Panc1 (cell line): ENCODE results near the gene PISD. TPM values are rescaled to one million over a fixed set of nuclear protein-coding genes. Genes with fewer than 3 reads are reported as not detected.
"Not testable (repeated sequence)": the region's sequence is repeated elsewhere in the genome, so short reads cannot be mapped to it uniquely, and the experiment has no call there.

ENCODE experiments used
- ATAC-seq: fragments of 200-7000 bp; cut with Tn5 transposase; 2 replicates; pipeline ENCODE4 v1.9.1; 2020; ENCODE audit warnings: mild to moderate bottlenecking, moderate library complexity
- BruUV-seq: library from RNA; stranded (reverse); fragments of 400-500 nt; replicated peaks from 2 replicates; lab custom pipeline; 2021; lab: Mats Ljungman, UMichigan
- CTCF ChIA-PET: fragments of 300-600 bp; sonication (Branson Sonifier 250); formaldehyde crosslinking; loops from one replicate; lab custom pipeline; 2022; ENCODE audit warnings: antibody characterized with exemption; lab: Charles Lee
- POLR2A ChIA-PET: fragments of 300-600 bp; sonication (Branson Sonifier 250); formaldehyde crosslinking; loops from one replicate; lab custom pipeline; 2022; ENCODE audit warnings: antibody characterized with exemption; lab: Charles Lee
- DNase-seq: peaks from one replicate; pipeline ENCODE4 v3.0.0-alpha.2; 2010; ENCODE audit warnings: low read depth, low spot score
- H3K27ac ChIP-seq: 2 replicates; pipeline ENCODE4 v1.5.1; 2011; ENCODE audit warnings: mild to moderate bottlenecking, low read length, inconsistent platforms
- H3K27me3 ChIP-seq: fragments of 200-500 bp; sonication (Bioruptor generic); 2 replicates; pipeline ENCODE4 v1.6.0; 2014; ENCODE audit warnings: low read length, inconsistent platforms; ENCODE audit not compliant: control insufficient read depth, insufficient read depth
- H3K36me3 ChIP-seq: fragments of 200-500 bp; sonication (Bioruptor generic); 2 replicates; pipeline ENCODE4 v1.5.1; 2014; ENCODE audit warnings: inconsistent platforms, mild to moderate bottlenecking, low read length, moderate library complexity; ENCODE audit not compliant: control insufficient read depth, insufficient read depth
- H3K4me1 ChIP-seq: 2 replicates; pipeline ENCODE4 v1.5.1; 2011; ENCODE audit warnings: inconsistent platforms, mild to moderate bottlenecking, low read length, moderate library complexity; ENCODE audit not compliant: control insufficient read depth, insufficient read depth
- H3K4me3 ChIP-seq, 2 experiments: 2 replicates each; pipeline ENCODE4 v1.5.1; 2011 to 2012; ENCODE audit warnings: low read depth in 2 of 2, low read length in 2 of 2, mild to moderate bottlenecking in 2 of 2, inconsistent platforms in 1 of 2, moderate library complexity in 1 of 2
- H3K9me3 ChIP-seq: fragments of 200-500 bp; sonication (Bioruptor generic); 2 replicates; pipeline ENCODE4 v1.5.1; 2014; ENCODE audit warnings: low read depth, mild to moderate bottlenecking, inconsistent platforms, low read length, moderate library complexity; ENCODE audit not compliant: control insufficient read depth, insufficient read depth
- POLR2AphosphoS5 ChIP-seq: IDR thresholded peaks from 2 replicates; pipeline ENCODE4 v1.6.1; 2012; ENCODE audit warnings: mild to moderate bottlenecking, low read depth, low read length, moderate library complexity
- SIN3A ChIP-seq: IDR thresholded peaks from 2 replicates; pipeline ENCODE4 v1.6.1; 2012; ENCODE audit warnings: low read depth, mild to moderate bottlenecking, low read length, moderate library complexity, borderline replicate concordance; ENCODE audit not compliant: insufficient read depth
- in situ Hi-C: cut with HindIII; loops from 2 replicates; pipeline ENCODE4 v1.10.0; 2016; ENCODE audit warnings: low sequenced_read_pairs, low pct_unique_long_range_greater_than_20kb
- intact Hi-C: fragments of 100-400 bp; cut with micrococcal nuclease; formaldehyde crosslinking; loops from one replicate; pipeline ENCODE4 v1.10.0; 2022; ENCODE audit not compliant: unreplicated experiment
- total RNA-seq: library from RNA; stranded (reverse); gene quantifications from one replicate; pipeline ENCODE4 v1.2.1, GENCODE V29; 2021; ENCODE audit not compliant: unreplicated experiment
- TF ChIP-seq, protein P1 (sequence below), 2 experiments: IDR thresholded peaks; 2 replicates each; pipeline ENCODE4 v1.6.1; 2011 to 2012; ENCODE audit warnings: low read depth in 2 of 2, control low read depth in 1 of 2, low read length in 1 of 2, mild to moderate bottlenecking in 1 of 2, moderate library complexity in 1 of 2; ENCODE audit not compliant: insufficient read depth in 1 of 2
- TF ChIP-seq, protein P2 (sequence below): fragments of 450-650 bp; IDR thresholded peaks from 2 replicates; pipeline ENCODE4 v1.5.1; 2017; ENCODE audit warnings: mild to moderate bottlenecking

PISD gene
- total RNA-seq, 1 experiment from 2014 or later: 33.8 TPM

DNA sequence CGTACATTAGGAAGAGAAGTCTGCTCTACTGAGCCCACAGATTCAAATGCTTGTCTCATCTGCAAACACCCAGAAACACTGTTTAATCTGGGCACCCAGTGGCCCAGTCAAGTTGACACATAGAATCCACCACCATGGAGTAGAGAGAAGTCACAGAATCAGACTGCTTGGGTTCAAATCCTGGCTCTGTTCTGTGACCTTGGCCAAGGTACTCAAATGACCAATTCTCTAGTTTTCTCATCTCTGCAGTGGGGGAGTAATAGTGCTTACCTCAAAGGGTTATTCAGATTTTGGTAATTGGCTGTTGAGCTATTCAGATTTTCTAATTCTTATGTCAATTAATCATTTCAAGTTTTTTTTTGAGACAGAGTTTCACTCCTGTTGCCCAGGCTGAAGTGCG is 71.9 kb downstream of the PISD start:
- H3K9me3 ChIP-seq, BruUV-seq, H3K27me3 ChIP-seq, H3K36me3 ChIP-seq, H3K27ac ChIP-seq, in situ Hi-C loops, CTCF ChIA-PET, ATAC-seq, DNase-seq, POLR2A ChIA-PET, intact Hi-C loops, H3K4me3 ChIP-seq, H3K4me1 ChIP-seq: not testable (repeated sequence)

DNA sequence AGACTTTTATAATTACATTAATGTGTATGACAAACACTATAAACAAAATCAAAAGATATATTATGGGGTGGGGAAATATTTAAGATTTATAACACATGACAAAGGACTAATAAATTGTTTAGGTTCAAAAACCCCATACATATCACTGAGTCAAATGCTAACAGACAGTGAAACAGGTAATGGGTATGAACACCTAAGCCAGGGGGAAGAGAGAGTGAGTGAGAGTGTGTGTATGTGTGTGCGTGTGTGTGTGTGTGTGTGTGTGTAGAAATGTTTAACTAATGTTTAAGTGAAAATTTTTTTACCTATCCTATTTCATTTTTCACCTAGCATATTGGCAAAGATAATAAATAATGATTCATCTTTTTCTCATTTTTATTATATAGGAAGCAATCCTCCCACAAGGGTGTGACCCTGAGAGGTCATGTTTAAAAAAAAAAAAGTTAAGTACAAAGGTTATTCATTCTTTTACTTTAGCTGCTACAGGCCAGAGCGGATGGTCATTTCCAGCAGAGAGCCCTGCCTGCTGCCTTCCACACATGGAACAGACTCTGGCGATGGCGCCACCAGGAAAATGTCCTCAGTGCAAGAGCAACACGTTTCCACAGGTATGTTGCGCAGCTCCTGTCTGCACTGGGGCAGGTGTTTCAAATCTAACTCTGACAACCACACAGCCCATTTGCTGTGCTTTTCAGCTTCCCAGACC is 72.9 kb downstream of the PISD start:
- POLR2A ChIA-PET: no interaction called here
- no peak for DNase-seq
- no TSS peak for BruUV-seq

More for the DNA sequence above, 72.9 kb downstream of the PISD start:
- Histone ChIP-seq H3K4me3 (no peak overlapping the region), H3K27ac (no peak overlapping the region), H3K27me3 (no peaks in the 10 kb centered on the region), H3K36me3 (no peaks in the 10 kb centered on the region; the same call in 1 of the 2 replicates), H3K9me3 (no peaks in the 10 kb centered on the region), H3K4me1 (no peaks in the 10 kb centered on the region)
- in situ Hi-C loops: no loop called here
- TF ChIP-seq SIN3A: no peak
- TF ChIP-seq, protein P1, sequence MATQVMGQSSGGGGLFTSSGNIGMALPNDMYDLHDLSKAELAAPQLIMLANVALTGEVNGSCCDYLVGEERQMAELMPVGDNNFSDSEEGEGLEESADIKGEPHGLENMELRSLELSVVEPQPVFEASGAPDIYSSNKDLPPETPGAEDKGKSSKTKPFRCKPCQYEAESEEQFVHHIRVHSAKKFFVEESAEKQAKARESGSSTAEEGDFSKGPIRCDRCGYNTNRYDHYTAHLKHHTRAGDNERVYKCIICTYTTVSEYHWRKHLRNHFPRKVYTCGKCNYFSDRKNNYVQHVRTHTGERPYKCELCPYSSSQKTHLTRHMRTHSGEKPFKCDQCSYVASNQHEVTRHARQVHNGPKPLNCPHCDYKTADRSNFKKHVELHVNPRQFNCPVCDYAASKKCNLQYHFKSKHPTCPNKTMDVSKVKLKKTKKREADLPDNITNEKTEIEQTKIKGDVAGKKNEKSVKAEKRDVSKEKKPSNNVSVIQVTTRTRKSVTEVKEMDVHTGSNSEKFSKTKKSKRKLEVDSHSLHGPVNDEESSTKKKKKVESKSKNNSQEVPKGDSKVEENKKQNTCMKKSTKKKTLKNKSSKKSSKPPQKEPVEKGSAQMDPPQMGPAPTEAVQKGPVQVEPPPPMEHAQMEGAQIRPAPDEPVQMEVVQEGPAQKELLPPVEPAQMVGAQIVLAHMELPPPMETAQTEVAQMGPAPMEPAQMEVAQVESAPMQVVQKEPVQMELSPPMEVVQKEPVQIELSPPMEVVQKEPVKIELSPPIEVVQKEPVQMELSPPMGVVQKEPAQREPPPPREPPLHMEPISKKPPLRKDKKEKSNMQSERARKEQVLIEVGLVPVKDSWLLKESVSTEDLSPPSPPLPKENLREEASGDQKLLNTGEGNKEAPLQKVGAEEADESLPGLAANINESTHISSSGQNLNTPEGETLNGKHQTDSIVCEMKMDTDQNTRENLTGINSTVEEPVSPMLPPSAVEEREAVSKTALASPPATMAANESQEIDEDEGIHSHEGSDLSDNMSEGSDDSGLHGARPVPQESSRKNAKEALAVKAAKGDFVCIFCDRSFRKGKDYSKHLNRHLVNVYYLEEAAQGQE (IDR thresholded peaks at IDR 0.05; ENCODE audit: insufficient read depth in 1 of 2, low read depth in 2 of 2, low read length in 1 of 2): no peak
- TF ChIP-seq, protein P2, sequence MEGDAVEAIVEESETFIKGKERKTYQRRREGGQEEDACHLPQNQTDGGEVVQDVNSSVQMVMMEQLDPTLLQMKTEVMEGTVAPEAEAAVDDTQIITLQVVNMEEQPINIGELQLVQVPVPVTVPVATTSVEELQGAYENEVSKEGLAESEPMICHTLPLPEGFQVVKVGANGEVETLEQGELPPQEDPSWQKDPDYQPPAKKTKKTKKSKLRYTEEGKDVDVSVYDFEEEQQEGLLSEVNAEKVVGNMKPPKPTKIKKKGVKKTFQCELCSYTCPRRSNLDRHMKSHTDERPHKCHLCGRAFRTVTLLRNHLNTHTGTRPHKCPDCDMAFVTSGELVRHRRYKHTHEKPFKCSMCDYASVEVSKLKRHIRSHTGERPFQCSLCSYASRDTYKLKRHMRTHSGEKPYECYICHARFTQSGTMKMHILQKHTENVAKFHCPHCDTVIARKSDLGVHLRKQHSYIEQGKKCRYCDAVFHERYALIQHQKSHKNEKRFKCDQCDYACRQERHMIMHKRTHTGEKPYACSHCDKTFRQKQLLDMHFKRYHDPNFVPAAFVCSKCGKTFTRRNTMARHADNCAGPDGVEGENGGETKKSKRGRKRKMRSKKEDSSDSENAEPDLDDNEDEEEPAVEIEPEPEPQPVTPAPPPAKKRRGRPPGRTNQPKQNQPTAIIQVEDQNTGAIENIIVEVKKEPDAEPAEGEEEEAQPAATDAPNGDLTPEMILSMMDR: no peak
- TF ChIP-seq POLR2AphosphoS5: no peak
- ATAC-seq: no peak
- intact Hi-C loops: no loop called here
- CTCF ChIA-PET: no interaction called here
